HEK293T (cell line): Measurements from ENCODE around the gene EYA4.

Source experiments
- CTCF ChIA-PET: fragments of 350-600 bp; formaldehyde crosslinking; extraction: SDS; loops from one replicate; lab custom pipeline; 2021; ENCODE audit warnings: antibody characterized with exemption, inconsistent platforms; lab: Yijun Ruan, JAX
- POLR2A ChIA-PET: fragments of 350-600 bp; formaldehyde crosslinking; extraction: SDS; loops from one replicate; lab custom pipeline; 2020; ENCODE audit warnings: antibody characterized with exemption, inconsistent platforms; lab: Yijun Ruan, JAX
- DNase-seq: peaks from one replicate; pipeline ENCODE4 v3.0.0; 2012; ENCODE audit warnings: mixed read lengths; ENCODE audit errors: extremely low spot score
- ARNT ChIP-seq: fragments of 450-650 bp; IDR thresholded peaks from 2 replicates; pipeline ENCODE4 v1.6.1; 2017; ENCODE audit warnings: mild to moderate bottlenecking
- BHLHE40 ChIP-seq: fragments of 450-650 bp; IDR thresholded peaks from 2 replicates; pipeline ENCODE4 v1.6.1; 2016; ENCODE audit warnings: mild to moderate bottlenecking, moderate library complexity, borderline replicate concordance
- CTBP1 ChIP-seq: fragments of 450-650 bp; IDR thresholded peaks from 2 replicates; pipeline ENCODE4 v1.6.1; 2016; ENCODE audit warnings: borderline replicate concordance
- ELF4 ChIP-seq: fragments of 450-650 bp; IDR thresholded peaks from 2 replicates; pipeline ENCODE4 v1.6.1; 2017; ENCODE audit warnings: antibody characterized with exemption
- FOXA1 ChIP-seq: fragments of 450-650 bp; IDR thresholded peaks from 2 replicates; pipeline ENCODE4 v1.6.1; 2016; ENCODE audit warnings: mild to moderate bottlenecking
- FOXK2 ChIP-seq: fragments of 450-650 bp; IDR thresholded peaks from 2 replicates; pipeline ENCODE4 v1.6.1; 2016; ENCODE audit warnings: mild to moderate bottlenecking
- FOXM1 ChIP-seq: fragments of 450-650 bp; IDR thresholded peaks from 2 replicates; pipeline ENCODE4 v1.6.1; 2017; ENCODE audit warnings: mild to moderate bottlenecking, borderline replicate concordance
- HDGF ChIP-seq: fragments of 450-650 bp; IDR thresholded peaks from 2 replicates; pipeline ENCODE4 v1.6.1; 2017; ENCODE audit warnings: antibody characterized with exemption, borderline replicate concordance
- L3MBTL2 ChIP-seq: fragments of 450-650 bp; conservative IDR thresholded peaks from 2 replicates; pipeline ENCODE4 v1.6.1; 2016; ENCODE audit warnings: mild to moderate bottlenecking
- LEF1 ChIP-seq: fragments of 450-650 bp; IDR thresholded peaks from 2 replicates; pipeline ENCODE4 v1.6.1; 2017; ENCODE audit warnings: mild to moderate bottlenecking, borderline replicate concordance
- NFRKB ChIP-seq: fragments of 450-650 bp; IDR thresholded peaks from 2 replicates; pipeline ENCODE4 v1.6.1; 2016; ENCODE audit warnings: mild to moderate bottlenecking, moderate library complexity
- SP1 ChIP-seq: fragments of 450-650 bp; IDR thresholded peaks from 2 replicates; pipeline ENCODE4 v1.6.1; 2017
- SUZ12 ChIP-seq: fragments of 450-650 bp; IDR thresholded peaks from 2 replicates; pipeline ENCODE4 v1.6.1; 2016; ENCODE audit warnings: mild to moderate bottlenecking
- TARDBP ChIP-seq: fragments of 450-650 bp; IDR thresholded peaks from 2 replicates; pipeline ENCODE4 v1.6.1; 2016
- ZNF384 ChIP-seq: fragments of 450-650 bp; IDR thresholded peaks from 2 replicates; pipeline ENCODE4 v1.6.1; 2016
- TF ChIP-seq, protein P1 (sequence below): fragments of 450-650 bp; IDR thresholded peaks from 2 replicates; pipeline ENCODE4 v1.6.1; 2016

Gene EYA4

DNA sequence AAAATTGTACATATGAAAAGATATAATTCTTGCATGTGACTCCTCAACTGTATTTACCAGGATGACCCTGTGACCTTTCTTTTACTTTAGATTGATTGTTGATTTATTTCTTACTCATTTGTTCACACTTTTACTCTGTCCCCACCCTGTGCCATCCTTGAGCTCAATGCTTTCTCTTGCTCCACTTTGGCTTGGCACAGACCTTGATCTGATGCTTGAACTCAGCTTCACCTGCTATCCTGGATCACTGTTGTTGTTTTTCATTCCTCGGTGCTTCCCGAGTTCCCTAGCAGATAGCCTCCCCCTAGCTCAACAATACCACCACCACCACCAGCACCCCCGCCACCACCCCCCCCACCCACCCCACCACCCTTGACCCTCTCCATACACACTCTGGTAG, 102.1 kb downstream of the EYA4 start:
- POLR2A ChIA-PET: no interaction called here
- TF ChIP-seq FOXA1 (no peak), HDGF (no peak), ELF4 (no peak), ZNF384 (no peak), SUZ12 (no peak), LEF1 (no peak), L3MBTL2 (no peak), NFRKB (no peak), TARDBP (no peak), FOXK2 (no peak), SP1 (no peak), FOXM1 (no peak)
- TF ChIP-seq, protein P1, sequence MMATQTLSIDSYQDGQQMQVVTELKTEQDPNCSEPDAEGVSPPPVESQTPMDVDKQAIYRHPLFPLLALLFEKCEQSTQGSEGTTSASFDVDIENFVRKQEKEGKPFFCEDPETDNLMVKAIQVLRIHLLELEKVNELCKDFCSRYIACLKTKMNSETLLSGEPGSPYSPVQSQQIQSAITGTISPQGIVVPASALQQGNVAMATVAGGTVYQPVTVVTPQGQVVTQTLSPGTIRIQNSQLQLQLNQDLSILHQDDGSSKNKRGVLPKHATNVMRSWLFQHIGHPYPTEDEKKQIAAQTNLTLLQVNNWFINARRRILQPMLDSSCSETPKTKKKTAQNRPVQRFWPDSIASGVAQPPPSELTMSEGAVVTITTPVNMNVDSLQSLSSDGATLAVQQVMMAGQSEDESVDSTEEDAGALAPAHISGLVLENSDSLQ: no peak
- DNase-seq: no peak
- CTCF ChIA-PET: no interaction called here

DNA sequence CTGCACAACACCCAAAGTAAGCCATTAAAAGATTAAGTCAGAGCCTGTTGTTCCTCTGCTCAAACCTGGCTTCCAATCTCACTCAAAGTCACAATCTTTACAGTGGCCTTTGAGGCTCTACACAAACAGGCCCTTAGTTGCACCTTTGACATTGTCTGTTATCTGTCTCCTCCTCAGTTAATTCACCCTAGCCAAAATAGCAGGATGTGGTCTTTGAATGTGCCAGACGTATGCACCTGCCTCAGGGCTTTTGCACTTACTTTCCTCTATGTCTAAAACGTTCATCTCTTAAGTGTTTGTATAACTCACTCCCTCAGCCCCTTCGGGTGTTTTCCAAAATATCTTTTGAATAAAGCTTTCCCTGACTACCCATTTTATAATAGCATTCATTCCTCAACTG, 107.7 kb downstream of the EYA4 start:
- CTCF ChIA-PET: no interaction called here
- POLR2A ChIA-PET: interaction anchor here (1.2 kb wide), 1 partner anchor 10 kb away, joined by 3 read pairs; no protein-coding TSS in a partner anchor
- DNase-seq: no peak
- TF ChIP-seq FOXM1 (no peak), LEF1 (no peak), ELF4 (no peak), TARDBP (no peak), BHLHE40 (no peak), FOXK2 (no peak), SUZ12 (no peak), ZNF384 (no peak), FOXA1 (no peak), L3MBTL2 (no peak), CTBP1 (no peak), ARNT (no peak), SP1 (no peak), HDGF (no peak), NFRKB (no peak)
- TF ChIP-seq, protein P1: no peak

DNA sequence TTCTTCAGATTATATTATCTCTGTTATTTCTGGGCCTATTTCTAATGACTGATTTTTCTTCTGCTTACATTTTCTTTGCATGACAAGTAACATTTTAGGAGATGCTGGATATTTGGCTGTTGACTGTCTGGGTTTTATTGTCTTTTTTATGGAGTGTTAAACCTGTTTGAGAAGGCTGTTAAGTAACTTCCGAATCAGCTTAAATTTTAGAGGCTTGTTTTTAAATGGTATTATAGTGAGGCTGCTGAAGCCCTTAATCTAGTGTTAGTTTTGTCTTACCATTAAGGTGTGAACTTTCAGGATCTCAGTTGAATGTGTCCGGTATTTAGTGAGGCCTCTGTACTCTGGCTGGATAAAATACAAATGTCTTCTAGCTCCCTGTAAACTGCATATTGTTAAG, 109.8 kb downstream of the EYA4 start:
- TF ChIP-seq LEF1: no peak
- no peak for TF ChIP-seq TARDBP
- no peak for TF ChIP-seq ELF4
- TF ChIP-seq BHLHE40: no peak
- TF ChIP-seq CTBP1: no peak
- TF ChIP-seq, protein P1: no peak
- no peak for TF ChIP-seq ARNT
- no peak for TF ChIP-seq NFRKB
- TF ChIP-seq FOXA1: no peak
- no peak for TF ChIP-seq ZNF384
- no peak for TF ChIP-seq SUZ12
- no peak for TF ChIP-seq FOXM1
- TF ChIP-seq FOXK2: no peak
- no peak for TF ChIP-seq HDGF
- no peak for TF ChIP-seq L3MBTL2
- TF ChIP-seq SP1: no peak
- ChIA-PET CTCF (no interaction called here), POLR2A (no interaction called here)
- no peak for DNase-seq

DNA sequence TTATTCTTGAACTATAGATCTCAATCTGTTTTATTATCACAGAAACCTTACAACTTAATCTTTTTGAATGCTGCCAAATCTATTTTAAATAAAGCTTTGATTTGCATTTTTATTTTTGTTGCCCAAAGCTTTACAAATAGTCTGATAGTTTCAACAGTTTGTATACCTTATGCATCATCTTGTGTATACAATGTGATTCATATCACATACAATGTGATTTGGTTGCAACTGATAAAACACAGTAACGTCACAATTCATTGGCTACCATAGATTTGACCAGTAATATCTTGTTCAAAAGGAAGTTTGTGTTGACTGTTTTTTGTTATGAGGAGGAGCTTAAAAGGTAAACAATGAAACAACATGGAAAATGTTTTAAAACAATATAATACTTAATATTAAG, 110.9 kb downstream of the EYA4 start:
- CTCF ChIA-PET: interaction anchor here (1.1 kb wide), 1 partner anchor 20 kb away, joined by 3 read pairs; no protein-coding TSS in a partner anchor
- DNase-seq: no peak
- POLR2A ChIA-PET: no interaction called here
- TF ChIP-seq ELF4: no peak
- TF ChIP-seq, protein P1: no peak
- no peak for TF ChIP-seq NFRKB
- no peak for TF ChIP-seq TARDBP
- no peak for TF ChIP-seq SP1
- TF ChIP-seq SUZ12: no peak
- no peak for TF ChIP-seq L3MBTL2
- no peak for TF ChIP-seq LEF1

DNA sequence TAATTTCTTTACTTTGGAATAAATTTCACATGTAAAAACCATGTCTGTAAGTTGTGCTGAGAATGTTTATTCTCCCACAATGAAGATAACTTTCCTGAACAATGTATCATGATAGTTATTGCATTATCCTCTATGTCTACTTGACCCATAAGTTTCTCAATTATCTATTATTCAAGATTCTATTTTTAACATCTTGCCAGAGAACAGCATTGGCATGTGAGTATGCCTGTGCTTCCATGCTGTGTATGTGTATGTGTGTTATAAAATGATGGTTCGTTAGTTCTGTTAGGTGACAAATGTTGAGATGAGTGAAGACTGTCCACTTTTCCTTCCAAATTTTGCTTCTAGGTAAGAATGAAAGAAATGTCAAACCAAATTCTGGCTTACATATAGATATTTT, 111.9 kb downstream of the EYA4 start:
- DNase-seq: no peak
- ChIA-PET POLR2A (no interaction called here), CTCF (no interaction called here)
- TF ChIP-seq FOXK2 (no peak), ZNF384 (no peak), ELF4 (no peak), ARNT (no peak), FOXM1 (no peak), CTBP1 (no peak), BHLHE40 (no peak), LEF1 (no peak), NFRKB (no peak), SP1 (no peak), SUZ12 (no peak), HDGF (no peak), TARDBP (no peak)

DNA sequence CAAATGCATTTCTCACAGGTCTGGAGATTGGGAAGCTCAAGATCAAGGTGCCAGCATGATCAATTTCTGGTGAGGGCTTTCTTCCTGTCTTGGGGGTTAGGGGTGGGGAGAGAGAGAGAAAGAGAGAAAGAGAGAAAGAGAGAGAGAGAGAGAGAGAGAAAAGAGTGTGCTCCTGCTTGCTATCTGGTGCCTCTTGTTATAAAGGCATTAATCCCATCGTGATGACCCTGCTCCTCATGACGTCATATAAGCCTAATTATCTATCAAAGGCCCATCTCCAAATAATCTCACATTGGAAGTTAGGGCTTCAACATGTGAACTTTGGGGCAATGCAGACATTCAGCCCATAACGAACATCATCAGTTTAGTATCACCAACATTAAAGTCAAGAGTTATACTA, 114.8 kb downstream of the EYA4 start:
- ChIA-PET POLR2A (no interaction called here), CTCF (no interaction called here)
- no peak for TF ChIP-seq HDGF
- TF ChIP-seq TARDBP: no peak
- no peak for TF ChIP-seq SP1
- no peak for TF ChIP-seq ARNT
- no peak for TF ChIP-seq FOXK2
- no peak for TF ChIP-seq LEF1
- TF ChIP-seq NFRKB: no peak
- TF ChIP-seq, protein P1: no peak
- TF ChIP-seq L3MBTL2: no peak
- TF ChIP-seq CTBP1: no peak
- no peak for TF ChIP-seq ZNF384
- TF ChIP-seq ELF4: no peak
- no peak for TF ChIP-seq SUZ12
- no peak for TF ChIP-seq BHLHE40
- TF ChIP-seq FOXA1: no peak
- no peak for TF ChIP-seq FOXM1
- DNase-seq: no peak
